Measurements from ENCODE around the gene CCZ1B.
"Not testable (repeated sequence)": the region's sequence is repeated elsewhere in the genome, so short reads cannot be mapped to it uniquely, and the experiment has no call there.

Gene CCZ1B

DNA sequence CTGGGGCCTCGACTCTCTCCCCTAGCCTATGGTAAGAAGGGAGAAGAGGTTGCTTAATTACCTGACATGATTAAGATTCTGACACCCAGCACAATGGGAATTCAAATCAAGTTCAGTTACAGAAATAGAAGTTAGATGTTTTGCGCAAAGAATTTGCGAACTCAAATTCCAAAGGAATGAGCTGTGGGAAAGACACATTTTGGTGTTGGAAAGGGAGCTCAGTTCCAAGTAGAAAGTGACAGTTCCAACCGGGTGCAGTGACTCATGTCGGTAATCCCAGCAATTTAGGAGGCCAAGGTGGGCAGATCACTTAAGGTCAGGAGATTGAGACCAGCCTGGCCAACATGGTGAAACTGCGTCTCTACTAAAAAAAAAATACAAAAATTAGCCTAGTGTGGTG lies 4.0 kb upstream of the CCZ1B start:
- DNase-seq = not testable (repeated sequence)

DNA sequence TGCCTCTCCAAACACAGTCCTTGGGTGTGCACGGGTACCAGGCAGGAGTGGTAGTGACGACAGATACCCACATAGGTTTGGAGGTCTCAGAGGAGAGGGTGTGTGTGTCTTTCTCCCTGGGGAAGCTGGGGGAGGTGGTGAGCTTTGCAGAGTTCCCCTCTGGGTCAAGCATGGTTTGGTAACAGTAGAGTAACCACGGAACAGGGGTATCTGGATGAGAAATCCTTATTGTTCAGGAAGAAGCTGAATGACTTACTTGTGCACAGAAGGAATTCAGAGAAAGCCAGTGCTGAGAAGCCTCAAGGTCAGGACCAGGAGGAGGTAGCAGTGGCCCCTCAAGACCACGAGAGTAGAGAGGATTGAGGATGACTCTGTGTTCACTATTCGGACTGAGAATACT lies 3.5 kb upstream of the CCZ1B start:
- DNase-seq = not testable (repeated sequence)

DNA sequence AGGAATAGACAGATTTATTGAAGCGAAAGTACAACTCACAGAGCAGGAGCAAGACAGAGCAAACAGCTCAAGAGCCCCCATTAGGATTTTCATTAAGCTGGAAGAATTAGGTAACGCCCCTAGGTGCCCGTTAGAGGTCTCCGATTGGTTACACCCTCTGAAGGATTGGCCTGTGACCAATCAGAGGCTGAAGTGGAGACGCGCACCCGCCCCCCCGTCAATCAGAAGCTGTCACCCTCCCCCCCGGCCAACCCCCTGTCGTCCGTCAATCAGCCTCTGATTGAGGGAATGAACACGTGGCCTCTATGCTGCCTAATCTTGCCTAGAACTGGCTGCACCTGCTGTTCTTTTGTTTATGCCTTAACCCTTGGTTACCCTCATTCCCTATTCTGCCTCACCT lies 1.1 kb upstream of the CCZ1B start:
- DNase-seq = not testable (repeated sequence)

DNA sequence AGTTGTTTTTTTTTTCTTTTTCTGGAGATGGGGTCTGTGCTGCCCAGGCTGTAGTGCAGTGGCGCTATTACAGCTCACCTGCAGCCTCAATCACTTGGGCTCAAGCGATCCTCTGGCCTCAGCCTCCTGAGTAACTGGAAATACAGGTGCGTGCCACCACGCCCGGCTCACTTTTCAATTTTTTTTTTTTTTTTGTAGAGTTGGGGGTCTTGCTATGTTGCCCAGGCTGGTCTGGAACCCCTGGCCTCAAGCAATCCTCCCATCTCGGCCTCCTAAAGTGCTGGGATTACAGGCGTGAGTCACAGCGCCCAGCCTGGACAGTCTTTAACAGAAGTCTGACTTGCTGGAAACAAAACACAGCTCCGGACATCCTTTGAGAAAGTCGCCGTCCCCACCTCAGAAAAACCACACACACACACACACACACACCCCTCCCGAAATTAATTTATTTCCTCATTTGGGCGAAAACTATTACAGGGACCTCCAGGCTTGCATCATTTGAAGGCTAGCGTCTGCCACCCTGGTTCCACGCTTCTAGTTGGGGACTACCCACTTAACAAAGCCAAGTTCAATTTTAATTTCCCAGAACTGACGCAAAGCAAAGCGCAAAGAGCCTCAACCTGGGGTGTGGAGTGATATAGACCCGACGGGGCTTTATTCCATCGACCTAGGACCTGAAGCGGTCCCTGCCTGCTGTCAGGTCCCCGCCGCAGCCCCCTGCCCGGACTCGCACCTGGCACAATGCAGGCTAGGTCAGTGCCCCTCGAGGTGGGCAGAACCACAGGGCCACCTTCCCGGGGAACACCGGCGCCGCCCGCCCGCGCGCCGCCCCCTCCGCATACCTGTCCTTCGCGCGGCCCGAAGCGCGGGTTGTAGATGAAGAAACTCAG lies 594 bp downstream of the CCZ1B start:
- not testable (repeated sequence) for DNase-seq

DNA sequence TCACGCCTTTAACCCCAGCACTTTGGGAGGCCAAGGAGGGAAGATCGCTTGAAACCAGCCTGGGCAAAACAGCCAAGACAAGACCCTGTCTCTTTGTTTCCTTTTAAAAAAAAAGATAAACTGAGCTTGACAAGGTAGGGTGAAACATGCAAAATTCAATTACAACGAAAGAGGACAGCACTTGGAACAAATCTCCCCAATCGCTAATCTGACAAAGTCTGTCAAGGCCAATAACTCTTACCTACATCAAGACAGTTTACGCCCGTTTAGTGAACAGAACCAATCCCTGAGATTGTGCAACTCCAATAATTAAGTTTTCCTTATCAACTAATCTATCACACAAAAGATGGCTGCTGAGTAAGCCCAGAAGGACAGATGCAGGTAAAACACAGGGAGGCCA lies 4.5 kb downstream of the CCZ1B start:
- not testable (repeated sequence) for DNase-seq

DNA sequence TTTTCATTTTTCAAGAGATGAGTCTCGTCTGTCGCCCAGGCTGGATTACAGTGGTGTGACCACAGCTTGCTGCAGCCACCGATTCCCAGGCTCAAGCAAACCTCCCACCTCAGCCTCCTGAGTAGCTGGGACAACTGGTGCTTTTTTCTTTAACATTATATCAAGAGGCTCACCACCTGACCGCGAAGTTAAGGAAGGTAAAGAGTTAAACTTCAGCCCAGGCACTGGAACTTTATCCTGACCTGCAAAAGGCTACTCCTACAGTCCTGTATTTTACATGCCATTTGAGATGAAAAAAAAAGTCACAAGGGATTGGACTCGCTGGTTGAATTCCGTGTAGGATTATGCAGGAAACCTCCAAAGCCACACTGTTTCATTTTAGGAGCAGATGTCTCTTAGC lies 10.6 kb downstream of the CCZ1B start:
- DNase-seq = not testable (repeated sequence)

DNA sequence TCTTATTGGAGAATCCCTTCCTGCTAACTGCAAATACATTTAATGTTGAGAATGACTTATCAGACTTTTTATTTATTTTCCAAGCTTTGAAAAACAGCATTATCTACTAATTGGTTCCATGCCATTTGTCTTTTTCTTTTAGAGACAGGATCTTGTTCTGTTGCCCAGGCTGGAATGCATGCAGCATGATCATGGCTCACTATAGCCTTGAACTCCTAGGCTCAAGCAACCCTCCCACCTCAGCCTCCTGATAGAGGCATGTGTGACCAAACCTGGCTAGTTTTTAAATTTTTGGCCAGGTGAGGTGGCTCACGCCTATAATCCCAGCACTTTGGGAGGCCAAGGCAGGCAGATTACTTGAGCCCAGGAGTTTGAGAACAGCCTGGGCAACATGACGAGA lies 13.1 kb downstream of the CCZ1B start:
- DNase-seq = not testable (repeated sequence)

DNA sequence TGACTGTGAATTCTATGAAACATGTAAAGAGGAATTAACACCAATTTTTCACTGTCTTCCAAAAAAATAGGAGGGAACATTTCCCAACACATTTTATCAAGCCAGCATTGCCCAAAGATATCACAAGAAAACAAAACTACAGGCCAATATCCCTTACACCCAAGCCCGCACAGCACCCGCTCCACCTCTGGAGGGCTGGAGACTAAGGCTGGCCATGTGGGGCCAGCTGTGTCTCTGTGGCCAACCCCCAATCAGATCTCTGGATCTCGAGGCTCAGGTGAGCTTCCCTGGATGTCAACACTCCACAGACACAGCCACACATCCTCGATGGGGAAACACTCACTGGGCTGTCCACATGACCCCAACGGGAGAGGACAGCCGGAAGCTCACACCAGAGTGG lies 18.1 kb downstream of the CCZ1B start:
- not testable (repeated sequence) for DNase-seq

DNA sequence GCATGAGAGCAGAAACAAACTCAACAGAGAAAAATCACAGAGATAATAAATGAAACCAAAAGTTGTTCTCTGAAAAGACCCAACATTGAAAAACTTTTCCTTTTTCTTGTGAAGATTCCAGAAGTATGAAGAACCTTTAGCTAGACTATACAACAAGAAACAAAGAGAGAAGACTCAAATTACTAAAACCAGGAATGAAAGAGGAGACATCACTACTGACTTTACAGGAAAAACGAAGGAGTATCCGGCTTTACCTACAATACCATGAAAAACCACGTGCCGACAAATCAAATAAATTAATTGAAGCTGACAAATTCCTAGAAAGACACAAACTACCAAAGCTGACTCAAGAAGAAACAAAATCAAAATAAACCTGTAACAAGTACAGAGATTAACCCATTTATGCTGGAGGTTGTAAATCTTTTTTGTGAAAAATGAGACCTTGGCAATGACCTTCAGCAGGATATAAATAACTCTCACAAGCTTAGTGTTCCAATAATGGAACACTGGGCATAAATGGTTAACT lies 18.6 kb downstream of the CCZ1B start:
- DNase-seq = not testable (repeated sequence)

DNA sequence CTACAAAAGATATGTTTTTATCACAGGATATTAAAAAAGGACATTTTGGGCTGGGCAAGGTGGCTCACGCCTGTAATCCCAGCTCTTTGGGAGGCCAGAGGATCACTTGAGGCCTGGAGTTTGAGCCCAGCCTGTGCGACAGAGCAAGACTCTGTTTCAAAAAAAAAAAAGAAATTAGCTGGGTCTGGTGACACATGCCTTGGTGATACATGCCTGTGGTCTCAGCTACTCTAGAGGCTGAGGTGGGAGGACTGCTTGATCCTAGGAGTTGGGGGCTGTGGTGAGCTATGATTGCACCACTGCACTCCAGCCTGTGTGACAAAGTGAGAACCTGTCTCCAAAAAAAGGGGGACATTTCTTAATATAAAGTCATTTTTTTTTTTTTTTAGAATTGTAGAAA lies 25.7 kb downstream of the CCZ1B start:
- not testable (repeated sequence) for DNase-seq

DNA sequence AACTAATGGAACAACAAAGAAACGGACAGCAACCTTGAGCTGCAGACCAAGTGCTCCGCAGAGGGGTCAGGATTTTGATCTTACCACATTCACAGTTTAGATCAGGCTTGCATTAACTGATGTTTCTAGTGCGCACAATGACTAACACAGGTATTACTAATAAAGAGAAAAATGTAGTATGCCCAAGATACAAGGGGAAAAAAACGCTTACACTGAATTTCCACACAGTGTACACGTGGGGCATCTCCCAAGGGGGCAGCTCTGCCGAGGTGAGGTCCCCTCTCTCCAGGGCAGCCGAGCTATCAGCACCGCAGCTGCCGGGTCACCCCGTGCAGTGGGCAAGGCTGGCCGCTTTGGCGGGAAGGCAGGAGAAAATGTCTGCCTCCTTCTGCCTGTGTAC lies 26.2 kb downstream of the CCZ1B start:
- not testable (repeated sequence) for DNase-seq

DNA sequence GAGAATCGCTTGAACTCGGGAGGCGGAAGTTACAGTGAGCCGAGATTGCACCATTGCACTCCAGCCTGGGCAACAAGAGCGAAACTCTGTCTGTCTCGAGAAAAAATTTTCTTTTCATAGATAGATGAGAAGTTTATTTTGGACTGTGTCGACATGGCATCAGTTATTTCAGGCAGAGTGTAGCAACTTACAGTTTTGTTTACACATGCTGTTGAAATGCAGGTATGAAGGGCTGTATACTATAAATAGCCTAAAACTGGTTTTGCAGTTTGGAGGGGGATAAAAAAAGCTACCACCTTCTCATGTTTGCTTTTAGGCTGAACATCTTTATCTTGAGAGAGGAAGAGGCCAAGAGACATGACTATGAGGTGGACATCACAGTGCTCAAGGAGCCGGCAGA lies 28.0 kb downstream of the CCZ1B start:
- not testable (repeated sequence) for DNase-seq

DNA sequence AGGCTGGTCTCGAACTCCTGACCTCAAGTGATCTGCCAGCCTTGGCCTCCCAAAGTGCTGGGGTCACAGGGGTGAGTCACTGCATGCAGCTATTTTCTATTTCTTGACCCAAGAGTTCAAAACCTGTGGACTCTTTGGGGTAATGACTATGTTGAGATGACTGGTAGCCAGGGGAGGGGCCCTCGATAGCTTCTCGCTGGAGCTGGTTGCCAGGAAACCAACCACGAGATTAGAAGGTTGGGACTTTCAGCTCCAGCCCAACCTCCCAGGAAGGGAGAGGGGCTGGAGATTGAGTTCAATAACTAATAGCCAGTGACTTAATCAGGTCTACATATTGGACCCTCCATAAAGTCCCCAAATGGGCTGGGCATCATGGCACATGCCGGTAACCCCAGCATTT lies 28.9 kb downstream of the CCZ1B start:
- DNase-seq = not testable (repeated sequence)

DNA sequence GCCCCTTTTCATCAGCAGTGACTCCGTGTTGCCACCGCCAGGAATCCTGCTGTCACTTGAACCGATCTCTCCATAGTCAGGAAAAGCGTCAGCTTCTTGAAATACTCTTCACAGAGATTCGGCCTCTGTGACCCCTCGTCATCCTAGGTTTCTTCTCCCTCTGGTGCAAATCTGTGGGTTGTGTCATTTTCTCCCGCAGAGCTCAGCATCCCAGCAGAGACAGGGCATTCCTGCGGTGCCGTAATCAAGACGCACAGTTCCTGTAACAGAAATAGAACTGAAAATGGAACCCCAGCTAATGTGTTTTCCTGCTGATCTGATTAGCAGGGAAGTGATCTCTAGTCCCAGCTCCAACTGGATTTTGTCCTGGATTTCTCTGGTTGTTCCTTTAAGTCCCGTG lies 31.8 kb downstream of the CCZ1B start:
- not testable (repeated sequence) for DNase-seq

DNA sequence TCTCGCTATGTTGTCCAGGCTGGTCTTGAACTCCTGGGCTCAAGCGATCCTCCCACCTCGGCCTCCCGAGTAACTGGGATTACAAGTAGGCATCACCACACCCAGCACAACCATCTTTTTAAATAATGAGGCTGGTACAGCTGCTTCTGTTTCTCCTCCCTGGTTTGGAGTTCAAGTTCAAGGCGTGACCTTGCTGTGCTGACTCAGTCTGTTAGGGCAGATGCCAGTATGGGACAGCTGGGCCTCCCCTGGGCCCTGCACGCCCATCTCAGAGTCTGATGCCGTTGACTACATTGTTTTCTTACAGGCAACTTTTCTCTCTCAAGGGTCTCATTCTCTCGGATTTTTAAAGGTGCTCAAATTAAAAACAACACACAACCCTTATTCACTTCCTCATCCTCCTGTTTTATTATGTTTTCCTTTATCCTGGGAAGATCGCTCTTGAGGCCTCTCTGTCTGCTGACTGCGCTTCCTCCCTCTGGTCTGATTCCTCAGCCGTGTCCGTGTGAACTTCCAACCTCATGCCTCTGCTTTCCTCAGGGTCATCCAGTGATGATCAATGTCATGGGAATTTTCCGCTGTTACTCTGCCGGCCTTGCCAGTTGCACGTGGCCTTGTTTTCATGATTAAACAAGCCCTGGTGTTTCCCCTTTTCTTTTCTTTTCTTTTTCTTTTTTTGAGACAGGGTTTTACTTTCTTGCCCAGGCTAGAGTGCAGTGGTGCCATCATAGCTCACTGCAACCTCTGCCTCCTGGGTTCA lies 33.8 kb downstream of the CCZ1B start:
- not testable (repeated sequence) for DNase-seq

DNA sequence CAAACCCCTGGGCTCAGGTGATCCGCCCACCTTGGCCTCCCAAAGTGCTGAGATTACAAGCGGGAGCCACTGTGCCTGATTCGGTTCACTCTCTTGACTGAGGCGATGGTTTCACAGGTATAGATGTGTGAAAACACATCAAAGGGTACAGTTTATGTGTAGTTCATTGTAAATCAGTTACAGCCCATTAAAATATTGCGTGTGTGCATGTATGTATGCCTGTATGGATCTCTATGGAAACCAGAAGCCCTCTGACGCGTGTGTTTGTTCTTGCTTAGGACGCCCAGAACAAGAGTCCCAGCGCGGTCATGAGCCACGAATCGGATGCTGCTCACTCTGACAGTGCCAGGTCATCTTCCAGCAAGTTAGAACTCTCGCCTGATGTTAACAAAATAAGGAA lies 36.7 kb downstream of the CCZ1B start:
- DNase-seq = not testable (repeated sequence)

DNA sequence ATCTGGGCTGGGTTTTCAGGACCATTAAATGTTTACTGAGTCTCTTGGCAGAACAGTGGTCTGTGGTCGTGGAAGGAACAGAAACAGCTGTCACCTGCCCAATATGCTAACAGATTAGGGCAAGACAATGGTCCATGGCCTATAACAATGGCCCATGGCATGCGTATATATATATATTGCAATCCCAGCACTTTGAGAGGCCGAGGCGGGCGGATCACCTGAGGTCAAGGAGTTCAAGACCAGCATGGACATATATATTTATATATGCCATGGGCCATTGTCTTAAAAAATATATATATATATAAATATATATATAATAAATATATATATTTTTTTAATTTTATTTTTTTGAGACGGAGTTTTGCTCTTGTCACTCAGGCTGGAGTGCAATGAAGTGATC lies 44.5 kb downstream of the CCZ1B start:
- DNase-seq = not testable (repeated sequence)

DNA sequence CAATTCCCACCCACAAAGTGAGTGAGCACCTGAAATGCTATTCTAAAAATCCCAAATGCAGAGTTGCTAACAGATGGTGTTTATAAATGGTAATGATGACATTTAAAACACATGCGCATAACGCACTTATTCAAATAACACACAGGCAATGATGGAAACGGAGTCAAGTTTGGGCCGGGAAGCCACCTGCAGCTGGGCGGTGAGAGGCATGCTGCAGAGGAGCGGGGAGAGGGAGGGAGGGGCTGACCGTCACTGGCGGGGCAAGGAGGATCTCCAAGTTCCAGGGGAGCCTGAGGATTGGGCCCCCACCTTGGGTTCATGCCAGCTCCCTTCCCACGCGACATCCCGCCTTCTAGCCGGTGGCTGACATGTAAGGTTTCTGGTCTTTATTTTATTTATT lies 64.9 kb downstream of the CCZ1B start:
- not testable (repeated sequence) for DNase-seq

DNA sequence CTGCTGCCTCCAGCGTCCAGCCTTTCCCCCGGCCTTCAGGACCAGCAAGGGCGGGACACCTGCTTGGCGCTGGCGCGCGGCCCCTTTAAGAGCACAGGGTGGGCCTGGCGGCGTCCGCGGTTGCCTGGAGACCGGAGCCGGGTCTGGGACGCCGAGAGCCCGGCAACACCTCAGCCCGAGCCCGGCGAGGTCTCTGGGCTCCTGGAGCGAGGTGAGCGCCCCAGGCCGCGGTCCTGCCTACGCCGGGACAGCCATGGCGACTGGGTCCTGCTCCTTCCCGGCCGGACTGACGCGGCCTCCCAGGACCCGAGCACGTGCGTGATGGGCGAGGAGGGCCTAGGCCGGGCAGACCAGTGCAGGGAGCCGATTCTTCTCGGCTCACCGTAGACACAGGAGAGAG lies 72.1 kb downstream of the CCZ1B start, which contains the start of gene RSPH10B2:
Gene RSPH10B2 (plus strand): TSS at position 140 of the 400 bp plus-strand sequence. CDS start 3,575 bp downstream, outside the sequence.
- DNase-seq = not testable (repeated sequence)

DNA sequence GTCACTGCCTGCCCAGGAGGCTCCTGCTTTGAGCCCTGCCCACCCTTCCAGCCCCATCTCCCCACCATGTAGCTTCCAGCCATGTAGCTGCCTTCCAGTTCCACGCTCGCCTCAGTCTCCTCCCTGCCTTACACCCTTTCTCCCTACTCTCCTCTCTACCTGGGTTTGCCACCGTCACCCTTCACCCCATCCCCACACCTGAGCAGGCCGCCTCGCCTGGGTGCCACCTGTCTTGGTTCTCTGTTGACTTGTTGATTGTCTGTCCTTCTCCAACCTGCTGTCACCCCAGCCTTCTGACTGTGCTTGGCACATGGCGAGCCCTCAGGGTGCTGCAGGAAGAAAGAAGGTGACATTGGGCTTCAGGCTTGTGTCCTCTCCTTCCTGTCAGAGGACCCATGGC lies 75.9 kb downstream of the CCZ1B start:
- DNase-seq = not testable (repeated sequence)

DNA sequence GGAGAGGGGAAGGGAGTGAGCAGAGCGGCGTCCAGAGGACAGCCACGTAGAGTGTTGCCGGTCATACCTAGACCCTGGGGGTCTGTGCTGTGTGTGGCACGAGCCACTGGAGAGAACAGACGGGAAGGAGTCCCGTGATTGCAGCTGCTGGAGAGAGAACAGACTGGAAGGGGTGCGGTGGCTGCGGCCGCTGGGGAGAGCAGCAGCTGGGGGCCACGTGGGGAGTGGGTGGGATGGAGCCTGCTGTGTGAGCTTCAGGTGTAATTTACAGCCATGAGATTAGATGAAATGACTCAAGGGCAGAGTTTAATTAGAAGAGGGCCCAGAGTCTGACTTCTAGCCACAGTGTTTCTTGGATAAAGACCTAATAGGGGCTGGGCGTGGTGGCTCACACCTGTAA lies 76.7 kb downstream of the CCZ1B start:
- not testable (repeated sequence) for DNase-seq
